ENCODE measurements around the gene CCDC154. TPM values are rescaled to one million over a fixed set of nuclear protein-coding genes. Genes with fewer than 3 reads are reported as not detected.
"Not testable (repeated sequence)": the region's sequence is repeated elsewhere in the genome, so short reads cannot be mapped to it uniquely, and the experiment has no call there.

CCDC154 gene
- polyA plus RNA-seq, 1 donor: 2.9 TPM

GRCh38 chr16:1444730-1445517 is 568 bp upstream of the CCDC154 start:
- no peaks in the 10 kb centered on the region for H3K27me3 ChIP-seq (ENCODE audit: control insufficient read depth, insufficient read depth, low read length)
- no CpG with 5 or more reads among the region's 48 CpGs for WGBS (ENCODE audit: insufficient coverage, low lambda C conversion rate)
- no peaks in the 10 kb centered on the region for H3K9me3 ChIP-seq (ENCODE audit: control insufficient read depth, low read depth, low read length)
- H3K27ac ChIP-seq (ENCODE audit: low read length): no peak overlapping the region
- DNase-seq: no peak
- no peak overlapping the region for H3K4me3 ChIP-seq (ENCODE audit: low read length)
- peaks cover 36% of the 10 kb centered on the region for H3K36me3 ChIP-seq (ENCODE audit: control insufficient read depth, insufficient read depth, low read length)
- H3K4me1 ChIP-seq (ENCODE audit: control insufficient read depth, insufficient read depth, low read length): no peaks in the 10 kb centered on the region

- no peak overlapping the region for H3K4me3 ChIP-seq (ENCODE audit: low read length)
- WGBS (ENCODE audit: insufficient coverage, low lambda C conversion rate): no CpG with 5 or more reads among the region's 38 CpGs
- H3K9me3 ChIP-seq (ENCODE audit: control insufficient read depth, low read depth, low read length): no peaks in the 10 kb centered on the region
- H3K27ac ChIP-seq (ENCODE audit: low read length): no peak overlapping the region
- no peaks in the 10 kb centered on the region for H3K27me3 ChIP-seq (ENCODE audit: control insufficient read depth, insufficient read depth, low read length)
- H3K36me3 ChIP-seq (ENCODE audit: control insufficient read depth, insufficient read depth, low read length): peaks cover 22% of the 10 kb centered on the region
- no peaks in the 10 kb centered on the region for H3K4me1 ChIP-seq (ENCODE audit: control insufficient read depth, insufficient read depth, low read length)
- no peak for DNase-seq
Observed at GRCh38 chr16:1443403-1443973, 868 bp downstream of the CCDC154 start.

GRCh38 chr16:1442697-1443096 is 1.7 kb downstream of the CCDC154 start:
- no peak overlapping the region for H3K4me3 ChIP-seq (ENCODE audit: low read length)
- no peaks in the 10 kb centered on the region for H3K4me1 ChIP-seq (ENCODE audit: control insufficient read depth, insufficient read depth, low read length)
- H3K36me3 ChIP-seq (ENCODE audit: control insufficient read depth, insufficient read depth, low read length): peaks cover 14% of the 10 kb centered on the region
- WGBS (ENCODE audit: insufficient coverage, low lambda C conversion rate): no CpG with 5 or more reads among the region's 24 CpGs
- no peak overlapping the region for H3K27ac ChIP-seq (ENCODE audit: low read length)
- no peaks in the 10 kb centered on the region for H3K27me3 ChIP-seq (ENCODE audit: control insufficient read depth, insufficient read depth, low read length)
- no peaks in the 10 kb centered on the region for H3K9me3 ChIP-seq (ENCODE audit: control insufficient read depth, low read depth, low read length)
- DNase-seq: no peak

DNA sequence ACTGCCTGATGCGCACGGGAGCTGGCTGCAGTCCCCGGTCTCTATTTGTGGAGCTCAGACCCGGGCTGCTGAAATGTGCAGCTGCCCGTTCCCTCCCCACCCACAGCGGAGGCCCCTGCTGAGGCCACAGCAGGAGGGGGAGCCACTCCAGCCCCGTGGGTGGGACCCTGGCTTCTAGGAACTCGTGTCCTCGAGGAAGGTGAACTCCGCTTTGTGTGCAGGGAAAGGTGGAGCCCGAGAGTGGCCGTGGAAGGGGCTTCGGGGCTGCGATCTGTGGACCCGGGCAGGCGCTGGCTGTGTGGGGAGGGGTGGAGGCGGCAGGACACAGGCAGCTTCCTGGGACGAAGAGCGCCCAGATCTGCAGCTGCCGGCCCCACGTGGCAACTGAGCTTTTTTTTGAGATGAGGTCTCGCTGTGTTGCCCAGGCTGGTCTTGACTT is 2.9 kb downstream of the CCDC154 start:
- Histone ChIP-seq H3K4me1 (ENCODE audit: control insufficient read depth, insufficient read depth, low read length) (no peaks in the 10 kb centered on the region), H3K27me3 (ENCODE audit: control insufficient read depth, insufficient read depth, low read length) (no peaks in the 10 kb centered on the region), H3K4me3 (ENCODE audit: low read length) (no peak overlapping the region), H3K9me3 (ENCODE audit: control insufficient read depth, low read depth, low read length) (no peaks in the 10 kb centered on the region), H3K36me3 (ENCODE audit: control insufficient read depth, insufficient read depth, low read length) (peaks cover 5% of the 10 kb centered on the region), H3K27ac (ENCODE audit: low read length) (no peak overlapping the region)
- DNase-seq: no peak
- no CpG with 5 or more reads among the region's 22 CpGs for WGBS (ENCODE audit: insufficient coverage, low lambda C conversion rate)

DNA sequence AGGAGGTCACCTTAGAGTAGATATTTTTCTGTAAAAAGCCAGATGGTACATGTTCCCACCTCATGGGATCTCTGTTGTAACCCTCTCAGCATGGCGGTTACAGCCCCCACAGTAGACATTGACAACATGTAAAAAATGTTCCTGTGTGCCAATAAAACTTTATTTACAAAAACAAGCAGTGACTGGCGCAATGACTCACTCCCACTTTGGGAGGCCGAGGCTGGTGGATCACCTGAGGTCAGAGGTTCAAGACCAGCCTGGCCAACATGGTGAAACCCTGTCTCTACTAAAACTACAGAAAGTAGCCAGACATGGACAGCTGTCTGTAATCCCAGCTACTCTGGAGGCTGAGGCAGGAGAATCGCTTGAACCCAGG is 4.7 kb downstream of the CCDC154 start:
- whole genome bisulfite sequencing (ENCODE audit: insufficient coverage, low lambda C conversion rate): no CpG with 5 or more reads among the region's 4 CpGs
- DNase-seq; H3K27me3 ChIP-seq (ENCODE audit: control insufficient read depth, insufficient read depth, low read length); H3K27ac ChIP-seq (ENCODE audit: low read length); H3K9me3 ChIP-seq (ENCODE audit: control insufficient read depth, low read depth, low read length); H3K4me1 ChIP-seq (ENCODE audit: control insufficient read depth, insufficient read depth, low read length); H3K4me3 ChIP-seq (ENCODE audit: low read length); H3K36me3 ChIP-seq (ENCODE audit: control insufficient read depth, insufficient read depth, low read length): not testable (repeated sequence)

GRCh38 chr16:1439058-1439698 is 5.2 kb downstream of the CCDC154 start:
- no peaks in the 10 kb centered on the region for H3K4me1 ChIP-seq (ENCODE audit: control insufficient read depth, insufficient read depth, low read length)
- H3K27ac ChIP-seq (ENCODE audit: low read length): no peak overlapping the region
- DNase-seq: no peak
- no peaks in the 10 kb centered on the region for H3K27me3 ChIP-seq (ENCODE audit: control insufficient read depth, insufficient read depth, low read length)
- no CpG with 5 or more reads among the region's 27 CpGs for WGBS (ENCODE audit: insufficient coverage, low lambda C conversion rate)
- H3K36me3 ChIP-seq (ENCODE audit: control insufficient read depth, insufficient read depth, low read length): no peaks in the 10 kb centered on the region
- H3K9me3 ChIP-seq (ENCODE audit: control insufficient read depth, low read depth, low read length): no peaks in the 10 kb centered on the region
- H3K4me3 ChIP-seq (ENCODE audit: low read length): no peak overlapping the region

- Histone ChIP-seq H3K4me3 (ENCODE audit: low read length) (no peak overlapping the region), H3K4me1 (ENCODE audit: control insufficient read depth, insufficient read depth, low read length) (no peaks in the 10 kb centered on the region), H3K36me3 (ENCODE audit: control insufficient read depth, insufficient read depth, low read length) (no peaks in the 10 kb centered on the region), H3K27ac (ENCODE audit: low read length) (no peak overlapping the region), H3K27me3 (ENCODE audit: control insufficient read depth, insufficient read depth, low read length) (no peaks in the 10 kb centered on the region), H3K9me3 (ENCODE audit: control insufficient read depth, low read depth, low read length) (no peaks in the 10 kb centered on the region)
- DNase-seq: no peak
- no CpG with 5 or more reads among the region's 35 CpGs for WGBS (ENCODE audit: insufficient coverage, low lambda C conversion rate)
Observed at GRCh38 chr16:1438229-1439057, 5.9 kb downstream of the CCDC154 start.

GRCh38 chr16:1437606-1438005 is 6.8 kb downstream of the CCDC154 start:
- peaks cover 3% of the 10 kb centered on the region for H3K9me3 ChIP-seq (ENCODE audit: control insufficient read depth, low read depth, low read length)
- no peaks in the 10 kb centered on the region for H3K4me1 ChIP-seq (ENCODE audit: control insufficient read depth, insufficient read depth, low read length)
- no peak for DNase-seq
- H3K27ac ChIP-seq (ENCODE audit: low read length): no peak overlapping the region
- no peak overlapping the region for H3K4me3 ChIP-seq (ENCODE audit: low read length)
- H3K27me3 ChIP-seq (ENCODE audit: control insufficient read depth, insufficient read depth, low read length): no peaks in the 10 kb centered on the region
- no CpG with 5 or more reads among the region's 22 CpGs for WGBS (ENCODE audit: insufficient coverage, low lambda C conversion rate)
- no peaks in the 10 kb centered on the region for H3K36me3 ChIP-seq (ENCODE audit: control insufficient read depth, insufficient read depth, low read length)

DNA sequence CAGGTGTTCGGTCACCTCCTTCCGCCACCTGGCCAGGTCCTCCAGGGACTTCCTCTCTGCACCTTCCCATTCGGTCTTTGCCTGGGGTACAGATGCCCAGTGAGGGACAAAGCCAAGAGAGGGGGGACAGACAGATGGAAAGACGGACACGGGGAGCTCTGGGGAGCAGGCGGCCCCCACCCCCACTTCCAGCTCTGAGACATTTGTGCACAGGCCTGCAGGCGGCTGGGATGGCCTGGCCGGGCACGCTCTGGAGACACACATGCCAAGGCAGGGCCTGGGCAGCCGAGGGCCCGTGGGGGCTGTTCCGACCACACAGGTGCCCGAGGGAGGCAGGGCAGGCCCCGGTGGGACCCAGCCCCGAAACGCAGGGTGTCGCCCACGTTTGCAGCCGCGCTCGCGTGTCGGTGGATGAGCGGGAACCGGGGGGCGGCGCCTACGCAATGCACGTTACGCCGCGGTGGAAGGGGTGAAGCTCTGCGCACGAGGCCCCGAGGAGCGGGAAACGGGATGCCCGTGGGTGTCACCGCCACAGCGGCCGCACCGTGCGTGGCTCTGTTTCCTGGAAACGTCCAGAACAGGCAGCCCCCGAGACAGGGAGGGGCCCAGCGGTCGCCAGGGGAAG is 7.5 kb downstream of the CCDC154 start:
- Histone ChIP-seq H3K36me3 (ENCODE audit: control insufficient read depth, insufficient read depth, low read length) (no peaks in the 10 kb centered on the region), H3K4me3 (ENCODE audit: low read length) (no peak overlapping the region), H3K4me1 (ENCODE audit: control insufficient read depth, insufficient read depth, low read length) (no peaks in the 10 kb centered on the region), H3K27ac (ENCODE audit: low read length) (no peak overlapping the region), H3K27me3 (ENCODE audit: control insufficient read depth, insufficient read depth, low read length) (no peaks in the 10 kb centered on the region), H3K9me3 (ENCODE audit: control insufficient read depth, low read depth, low read length) (peaks cover 3% of the 10 kb centered on the region)
- WGBS (ENCODE audit: insufficient coverage, low lambda C conversion rate): no CpG with 5 or more reads among the region's 47 CpGs
- DNase-seq: no peak

All from large intestine (tissue), 3 donors.